ENCODE results near the gene BAD. TPM values are rescaled to one million over a fixed set of nuclear protein-coding genes. Genes with fewer than 3 reads are reported as not detected.

BAD gene
- total RNA-seq, 4 donors from 2014 or later, result 57.1 to 71.9 (median 64.4) TPM

DNA sequence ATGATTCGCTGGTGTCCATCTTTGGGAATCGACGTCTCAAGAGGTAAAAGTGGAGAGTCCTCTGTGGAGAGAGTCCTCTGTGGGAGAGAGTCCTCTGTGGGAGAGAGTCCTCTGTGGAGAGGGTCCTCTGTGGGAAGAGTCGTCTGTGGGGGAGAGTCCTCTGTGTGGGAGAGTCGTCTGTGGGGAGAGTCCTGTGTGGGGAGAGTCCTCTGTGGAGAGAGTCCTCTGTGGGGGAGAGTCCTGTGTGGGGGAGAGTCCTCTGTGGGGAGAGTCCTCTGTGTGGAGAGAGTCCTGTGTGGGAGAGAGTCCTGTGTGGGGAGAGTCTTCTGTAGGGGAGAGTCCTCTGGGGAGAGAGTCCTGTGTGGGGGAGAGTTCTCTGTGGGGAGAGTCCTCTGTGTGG is 36.6 kb upstream of the BAD start:
- Histone ChIP-seq H3K4me3 (no peak overlapping the region), H3K27ac (peak overlapping the region; percentile 15), H3K4me1 (peaks cover 65% of the 10 kb centered on the region), H3K27me3 (no peaks in the 10 kb centered on the region), H3K36me3 (peaks cover 28% of the 10 kb centered on the region), H3K9me3 (no peaks in the 10 kb centered on the region)
- TF ChIP-seq POLR2A (IDR thresholded peaks at IDR 0.05), result no peak
- no peak for TF ChIP-seq CTCF (IDR thresholded peaks at IDR 0.05)
- no peak for TF ChIP-seq POLR2AphosphoS5 (IDR thresholded peaks at IDR 0.05)
- no peak for TF ChIP-seq EP300 (IDR thresholded peaks at IDR 0.05)
- WGBS, result 81% methylated on average over 5 of the region's 5 CpGs
- no peak for DNase-seq (ENCODE audit: low spot score in 2 of 2)

DNA sequence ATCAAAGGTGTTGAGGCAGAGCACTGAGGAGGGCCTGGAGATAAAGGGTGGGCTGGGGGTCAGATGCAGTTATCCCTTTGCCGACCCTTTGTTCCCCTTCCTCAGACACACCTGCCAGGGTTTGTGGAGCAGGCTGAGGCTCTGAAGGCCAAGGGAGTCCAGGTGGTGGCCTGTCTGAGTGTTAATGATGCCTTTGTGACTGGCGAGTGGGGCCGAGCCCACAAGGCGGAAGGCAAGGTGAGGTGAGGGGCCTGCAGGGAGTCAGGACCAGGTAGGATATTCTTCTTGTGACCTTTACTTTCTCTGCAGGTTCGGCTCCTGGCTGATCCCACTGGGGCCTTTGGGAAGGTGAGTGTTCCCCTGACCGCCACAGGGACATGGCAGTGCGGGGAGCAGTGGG is 36.1 kb upstream of the BAD start:
- Histone ChIP-seq H3K4me3 (no peak overlapping the region), H3K27me3 (no peaks in the 10 kb centered on the region)
- WGBS, result 98% methylated on average over 7 of the region's 7 CpGs

DNA sequence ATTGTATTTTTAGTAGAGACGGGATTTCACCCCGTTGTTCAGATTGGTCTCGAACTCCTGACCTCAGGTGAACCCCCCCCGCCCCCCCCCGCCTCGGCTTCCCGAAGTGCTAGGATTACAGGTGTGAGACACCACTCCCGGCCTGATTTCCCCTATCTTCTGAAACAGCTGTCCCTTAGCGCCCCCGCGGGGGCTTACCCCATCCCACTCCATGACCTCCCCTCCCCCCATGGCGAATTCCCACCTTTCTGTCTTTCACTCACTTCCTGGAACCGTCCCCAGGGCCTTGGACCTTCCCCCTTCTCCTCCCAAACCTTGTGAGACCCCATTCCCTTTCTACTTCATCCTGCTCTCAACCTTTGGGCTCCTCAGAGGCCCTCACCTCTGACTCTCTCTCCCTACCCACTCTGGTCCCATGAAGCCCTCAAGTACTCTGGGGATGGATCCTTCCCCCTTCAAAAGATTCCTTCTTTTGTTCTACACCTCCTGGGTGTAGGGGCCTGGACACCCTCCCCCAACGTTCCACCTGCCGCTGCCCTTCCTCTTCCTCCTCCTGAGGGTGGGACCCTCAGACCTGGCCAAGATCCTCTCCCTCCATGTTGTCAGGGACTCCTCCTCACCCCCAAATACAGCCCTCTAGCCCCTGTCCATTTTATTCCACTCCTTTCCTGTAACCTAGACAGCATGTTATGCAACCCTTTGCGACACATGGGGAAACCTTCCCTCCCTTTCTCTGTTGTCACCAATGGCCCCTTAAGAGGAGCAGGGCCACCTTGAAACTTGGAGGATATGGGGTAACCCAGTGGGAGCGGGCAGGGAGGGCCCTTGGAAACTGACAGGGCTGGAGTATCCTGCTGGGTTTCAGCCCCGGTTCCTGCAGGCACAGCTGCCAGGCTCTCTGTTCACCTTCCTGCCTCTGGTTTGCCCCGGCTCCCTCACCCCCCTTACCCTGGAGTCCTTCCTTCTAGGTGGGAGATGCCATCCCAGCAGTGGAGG is 34.6 kb upstream of the BAD start:
- Histone ChIP-seq H3K27me3 (no peaks in the 10 kb centered on the region), H3K9me3 (no peaks in the 10 kb centered on the region), H3K4me1 (peaks cover 64% of the 10 kb centered on the region), H3K27ac (peak overlapping the region; percentile 99), H3K4me3 (peak overlapping the region; percentile 88), H3K36me3 (peaks cover 48% of the 10 kb centered on the region)
- WGBS, result 15% methylated on average over 14 of the region's 19 CpGs
- no peak for DNase-seq (ENCODE audit: low spot score in 2 of 2)
- TF ChIP-seq CTCF (IDR thresholded peaks at IDR 0.05) (no peak), POLR2A (IDR thresholded peaks at IDR 0.05) (no peak), EP300 (IDR thresholded peaks at IDR 0.05) (no peak), POLR2AphosphoS5 (IDR thresholded peaks at IDR 0.05) (no peak)

More for the DNA sequence above, 36.1 kb upstream of the BAD start:
- TF ChIP-seq POLR2AphosphoS5 (IDR thresholded peaks at IDR 0.05), result no peak
- no peak for TF ChIP-seq POLR2A (IDR thresholded peaks at IDR 0.05)
- Histone ChIP-seq H3K9me3 (no peaks in the 10 kb centered on the region), H3K36me3 (peaks cover 33% of the 10 kb centered on the region), H3K4me1 (peaks cover 68% of the 10 kb centered on the region), H3K27ac (no peak overlapping the region)
- DNase-seq (ENCODE audit: low spot score in 2 of 2), result no peak

DNA sequence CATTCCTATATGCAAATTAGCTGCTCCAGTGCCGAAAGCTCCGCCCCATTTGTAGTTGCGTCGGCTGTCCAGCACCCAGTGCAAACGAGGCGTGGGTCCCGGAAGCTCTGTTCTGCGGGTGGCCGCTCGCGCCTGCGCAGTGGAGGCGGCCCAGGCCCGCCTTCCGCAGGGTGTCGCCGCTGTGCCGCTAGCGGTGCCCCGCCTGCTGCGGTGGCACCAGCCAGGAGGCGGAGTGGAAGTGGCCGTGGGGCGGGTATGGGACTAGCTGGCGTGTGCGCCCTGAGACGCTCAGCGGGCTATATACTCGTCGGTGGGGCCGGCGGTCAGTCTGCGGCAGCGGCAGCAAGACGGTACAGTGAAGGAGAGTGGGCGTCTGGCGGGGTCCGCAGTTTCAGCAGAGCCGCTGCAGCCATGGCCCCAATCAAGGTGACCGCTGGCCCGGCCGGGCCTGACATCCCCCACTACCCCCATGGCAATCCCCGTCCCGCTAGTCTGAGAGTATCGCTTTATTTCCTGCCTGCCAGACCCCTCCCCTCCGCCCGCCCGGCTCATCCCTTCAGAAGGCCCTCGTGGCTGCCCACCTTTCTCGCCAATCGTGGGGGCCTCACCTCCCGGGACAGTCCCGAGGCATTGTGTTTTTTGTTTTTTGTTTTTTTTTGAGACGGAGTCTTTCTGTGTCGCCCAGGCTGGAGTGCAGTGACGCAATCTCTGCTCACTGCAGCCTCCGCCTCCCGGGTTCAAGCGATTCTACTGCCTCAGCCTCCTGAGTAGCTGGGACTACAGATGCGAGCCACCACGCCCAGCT is 33.7 kb upstream of the BAD start, which contains the start of gene PRDX5:
Gene PRDX5, plus strand, starts transcription at position 161 of the 805 bp plus-strand sequence. Its CDS starts 95 bp downstream, at position 256.
- 0% methylated on average over 24 of the region's 61 CpGs for WGBS
- H3K27me3 ChIP-seq, result no peaks in the 10 kb centered on the region
- no peaks in the 10 kb centered on the region for H3K9me3 ChIP-seq
- peaks cover 48% of the 10 kb centered on the region for H3K36me3 ChIP-seq
- peaks cover 69% of the 10 kb centered on the region for H3K4me1 ChIP-seq
- peak within 1 kb of the TSS; percentile 88 for H3K4me3 ChIP-seq
- peak; percentile 98 to 99 for DNase-seq (ENCODE audit: low spot score in 2 of 2)
- H3K27ac ChIP-seq, result peak within 1 kb of the TSS; percentile 99
- no peak for TF ChIP-seq EP300 (IDR thresholded peaks at IDR 0.05)
- TF ChIP-seq POLR2AphosphoS5 (IDR thresholded peaks at IDR 0.05), result peak in 1 of 3 donors; percentile 57
- peak in 1 of 2 donors; percentile 34 for TF ChIP-seq CTCF (IDR thresholded peaks at IDR 0.05)
- peak in 1 of 2 donors; percentile 51 for TF ChIP-seq POLR2A (IDR thresholded peaks at IDR 0.05)

- Histone ChIP-seq H3K9me3 (no peaks in the 10 kb centered on the region), H3K4me1 (peaks cover 71% of the 10 kb centered on the region), H3K36me3 (peaks cover 41% of the 10 kb centered on the region), H3K27me3 (no peaks in the 10 kb centered on the region), H3K27ac (peak within 1 kb of the TSS; percentile 99), H3K4me3 (peak within 1 kb of the TSS; percentile 88)
- 0% methylated on average over 21 of the region's 43 CpGs for WGBS
- TF ChIP-seq CTCF (IDR thresholded peaks at IDR 0.05) (no peak), EP300 (IDR thresholded peaks at IDR 0.05) (no peak), POLR2A (IDR thresholded peaks at IDR 0.05) (peak in 1 of 2 donors; percentile 48), POLR2AphosphoS5 (IDR thresholded peaks at IDR 0.05) (peak in 2 of 3 donors; percentile 57 to 91)
- peak; percentile 98 to 99 for DNase-seq (ENCODE audit: low spot score in 2 of 2)
These were observed 33.0 kb upstream of the BAD start, which contains the start of gene TRMT112 for GRCh38 chr11:64317325-64317960. Gene TRMT112 (minus strand): TSS chr11:64317559. CDS start chr11:64317526, 33 bp downstream.

Measured in suprapubic skin (tissue), 4 donors.